K562 (cell line): ENCODE results near the gene ENTREP3. TPM values are rescaled to one million over a fixed set of nuclear protein-coding genes. Genes with fewer than 3 reads are reported as not detected.

ENCODE experiments used
- CHD4 ChIP-seq: fragments of 200-600 bp; sonication (generic); IDR thresholded peaks from 3 replicates; pipeline ENCODE4 v1.6.1; 2012; ENCODE audit warnings: low read depth, mild to moderate bottlenecking, mixed read lengths, low read length, inconsistent platforms; ENCODE audit not compliant: insufficient read depth, insufficient replicate concordance, poor library complexity, severe bottlenecking
- DPF2 ChIP-seq: fragments of 450-650 bp; IDR thresholded peaks from 2 replicates; pipeline ENCODE4 v1.6.1; 2016
- LARP7 ChIP-seq: fragments of 450-650 bp; IDR thresholded peaks from 2 replicates; pipeline ENCODE4 v1.6.1; 2016
- MBD1 ChIP-seq: fragments of 250-450 bp; sonication (Bioruptor Pico); IDR thresholded peaks from 2 replicates; pipeline ENCODE4 v1.8.0; 2022; ENCODE audit warnings: inconsistent platforms
- MCM5 ChIP-seq: fragments of 450-650 bp; IDR thresholded peaks from 2 replicates; pipeline ENCODE4 v1.6.1; 2016; ENCODE audit warnings: low read depth
- MED1 ChIP-seq: sonication (generic); formaldehyde crosslinking; IDR thresholded peaks from 2 replicates; pipeline ENCODE4 v1.8.1; 2023; ENCODE audit warnings: missing genetic modification reagents, borderline replicate concordance
- NEUROD1 ChIP-seq: fragments of 150-350 bp; IDR thresholded peaks from 2 replicates; pipeline ENCODE4 v1.6.1; 2014; ENCODE audit warnings: borderline replicate concordance, low read length, low read depth; ENCODE audit not compliant: partially characterized antibody
- RBBP5 ChIP-seq: fragments of 200-600 bp; sonication (generic); IDR thresholded peaks from 2 replicates; pipeline ENCODE4 v1.6.1; 2012; ENCODE audit warnings: borderline replicate concordance, mild to moderate bottlenecking, low read length, control low read depth, inconsistent platforms; ENCODE audit not compliant: insufficient read depth, poor library complexity, severe bottlenecking
- SMARCE1 ChIP-seq: fragments of 450-650 bp; IDR thresholded peaks from 2 replicates; pipeline ENCODE4 v1.7.1; 2016; ENCODE audit warnings: mild to moderate bottlenecking
- ZFP1 ChIP-seq: fragments of 450-650 bp; formaldehyde crosslinking; IDR thresholded peaks from 2 replicates; pipeline ENCODE4 v1.4.0; 2020; ENCODE audit warnings: mild to moderate bottlenecking, mixed read lengths
- ZKSCAN3 ChIP-seq: fragments of 250-450 bp; sonication (Bioruptor Pico); IDR thresholded peaks from 2 replicates; pipeline ENCODE4 v1.4.0; 2020
- ZNF124 ChIP-seq: sonication (generic); formaldehyde crosslinking; IDR thresholded peaks from 2 replicates; pipeline ENCODE4 v1.8.1; 2022; ENCODE audit warnings: missing genetic modification reagents
- ZNF217 ChIP-seq: sonication (generic); formaldehyde crosslinking; IDR thresholded peaks from 2 replicates; pipeline ENCODE4 v1.8.0; 2022; ENCODE audit warnings: mild to moderate bottlenecking, missing genetic modification reagents
- ZZZ3 ChIP-seq: fragments of 450-650 bp; IDR thresholded peaks from 2 replicates; pipeline ENCODE4 v1.6.1; 2016; ENCODE audit warnings: antibody characterized with exemption, mild to moderate bottlenecking, moderate library complexity
- polyA plus RNA-seq, 8 experiments: library from polyadenylated mRNA; depleted of rRNA in 4 of 8; stranded (reverse) in 5 of 8; unstranded in 3 of 8; fragments of >200 nt; fragmentation: Nextera tagmentation in 2 of 8; fragmentation: Illumina TruSeq in 1 of 8; extraction: Ambion mirVana in 2 of 8; extraction: Trizol in 1 of 8; gene quantifications; 2 replicates each; pipeline versions ENCODE4 v1.2.1 to v1.2.3, GENCODE V29; 2011 to 2014; ENCODE audit warnings: inconsistent platforms in 1 of 8, missing spikeins in 1 of 8
- total RNA-seq, 7 experiments: library from RNA; depleted of rRNA in 6 of 7; stranded (reverse); fragments of >200 nt in 6 of 7; fragmentation: Illumina TruSeq in 2 of 7; extraction: Trizol in 2 of 7; gene quantifications; 2 replicates each; pipeline versions ENCODE4 v1.2.1 to v1.2.3, GENCODE V29; 2011 to 2021; ENCODE audit warnings: low replicate concordance in 1 of 7
- TF ChIP-seq, protein P1 (sequence below): fragments of 450-650 bp; IDR thresholded peaks from 2 replicates; pipeline ENCODE4 v1.6.1; 2017; ENCODE audit warnings: antibody characterized with exemption, mild to moderate bottlenecking
- TF ChIP-seq, protein P2 (sequence below): fragments of 450-650 bp; formaldehyde crosslinking; IDR thresholded peaks from 2 replicates; pipeline ENCODE4 v1.4.0; 2020; ENCODE audit warnings: mild to moderate bottlenecking, moderate library complexity
- TF ChIP-seq, protein P3 (sequence below): IDR thresholded peaks from 2 replicates; pipeline ENCODE4 v1.6.1; 2014; ENCODE audit warnings: antibody characterized with exemption

The ENTREP3 gene
- total and polyA plus RNA-seq, 9 of the 15 experiments (the other 6 are each of a cell fraction or from before 2014, with no cell fraction given) = 1.9 to 41.8 (median 5.9) TPM

DNA sequence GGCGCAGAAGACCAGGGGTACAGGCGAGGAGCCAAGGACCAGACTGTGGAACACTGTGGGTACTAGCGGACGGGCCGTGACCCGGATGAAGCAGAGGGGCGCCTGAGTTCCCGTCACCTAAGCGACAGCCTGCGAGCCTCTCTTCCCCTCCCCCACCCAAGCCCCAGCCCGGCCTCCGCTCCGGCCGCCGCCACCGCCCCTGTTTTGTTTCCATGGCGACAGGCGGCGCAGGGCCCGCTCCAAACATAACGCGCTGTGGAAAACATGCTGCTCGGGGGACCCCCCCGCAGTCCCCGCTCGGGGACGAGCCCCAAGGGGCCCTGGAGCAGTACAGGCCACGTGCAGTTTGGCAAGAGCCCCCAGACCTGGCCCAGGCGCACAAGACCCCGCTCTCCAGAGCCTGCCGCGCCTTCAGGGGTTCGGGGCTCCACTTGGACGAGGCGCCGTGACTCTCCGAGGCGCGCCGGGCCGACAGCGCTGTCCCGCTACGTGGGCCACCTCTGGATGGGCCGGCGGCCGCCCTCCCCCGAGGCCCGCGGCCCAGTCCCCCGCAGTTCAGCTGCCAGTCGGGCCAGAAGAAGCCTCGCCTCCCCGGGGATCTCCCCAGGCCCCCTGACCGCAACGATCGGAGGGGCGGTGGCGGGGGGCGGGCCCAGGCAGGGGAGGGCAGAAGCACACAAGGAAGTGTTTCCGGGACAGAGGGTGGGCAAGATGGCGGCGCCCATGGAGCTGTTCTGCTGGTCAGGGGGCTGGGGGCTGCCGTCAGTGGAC, 46.6 kb downstream of the ENTREP3 start, which contains the start of gene MTX1 (continued):
- TF ChIP-seq, protein P1, sequence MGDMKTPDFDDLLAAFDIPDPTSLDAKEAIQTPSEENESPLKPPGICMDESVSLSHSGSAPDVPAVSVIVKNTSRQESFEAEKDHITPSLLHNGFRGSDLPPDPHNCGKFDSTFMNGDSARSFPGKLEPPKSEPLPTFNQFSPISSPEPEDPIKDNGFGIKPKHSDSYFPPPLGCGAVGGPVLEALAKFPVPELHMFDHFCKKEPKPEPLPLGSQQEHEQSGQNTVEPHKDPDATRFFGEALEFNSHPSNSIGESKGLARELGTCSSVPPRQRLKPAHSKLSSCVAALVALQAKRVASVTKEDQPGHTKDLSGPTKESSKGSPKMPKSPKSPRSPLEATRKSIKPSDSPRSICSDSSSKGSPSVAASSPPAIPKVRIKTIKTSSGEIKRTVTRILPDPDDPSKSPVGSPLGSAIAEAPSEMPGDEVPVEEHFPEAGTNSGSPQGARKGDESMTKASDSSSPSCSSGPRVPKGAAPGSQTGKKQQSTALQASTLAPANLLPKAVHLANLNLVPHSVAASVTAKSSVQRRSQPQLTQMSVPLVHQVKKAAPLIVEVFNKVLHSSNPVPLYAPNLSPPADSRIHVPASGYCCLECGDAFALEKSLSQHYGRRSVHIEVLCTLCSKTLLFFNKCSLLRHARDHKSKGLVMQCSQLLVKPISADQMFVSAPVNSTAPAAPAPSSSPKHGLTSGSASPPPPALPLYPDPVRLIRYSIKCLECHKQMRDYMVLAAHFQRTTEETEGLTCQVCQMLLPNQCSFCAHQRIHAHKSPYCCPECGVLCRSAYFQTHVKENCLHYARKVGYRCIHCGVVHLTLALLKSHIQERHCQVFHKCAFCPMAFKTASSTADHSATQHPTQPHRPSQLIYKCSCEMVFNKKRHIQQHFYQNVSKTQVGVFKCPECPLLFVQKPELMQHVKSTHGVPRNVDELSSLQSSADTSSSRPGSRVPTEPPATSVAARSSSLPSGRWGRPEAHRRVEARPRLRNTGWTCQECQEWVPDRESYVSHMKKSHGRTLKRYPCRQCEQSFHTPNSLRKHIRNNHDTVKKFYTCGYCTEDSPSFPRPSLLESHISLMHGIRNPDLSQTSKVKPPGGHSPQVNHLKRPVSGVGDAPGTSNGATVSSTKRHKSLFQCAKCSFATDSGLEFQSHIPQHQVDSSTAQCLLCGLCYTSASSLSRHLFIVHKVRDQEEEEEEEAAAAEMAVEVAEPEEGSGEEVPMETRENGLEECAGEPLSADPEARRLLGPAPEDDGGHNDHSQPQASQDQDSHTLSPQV = 0 out of 2 replicates have a peak, but pooled peaks have one; percentile 33
- TF ChIP-seq ZFP1 (CRISPR knock-in tag) (no peak), RBBP5 (peak; percentile 31), ZNF217 (CRISPR knock-in tag) (no peak), MED1 (CRISPR knock-in tag) (no peak), LARP7 (no peak), NEUROD1 (peak; percentile 90), SMARCE1 (0 out of 2 replicates have a peak, but pooled peaks have one; percentile 37), DPF2 (peak; percentile 50; the same call in 1 of the 2 replicates), MBD1 (no peak), CHD4 (no peak), ZKSCAN3 (no peak), ZNF124 (no peak), MCM5 (no peak), ZZZ3 (no peak)
- TF ChIP-seq, protein P2, sequence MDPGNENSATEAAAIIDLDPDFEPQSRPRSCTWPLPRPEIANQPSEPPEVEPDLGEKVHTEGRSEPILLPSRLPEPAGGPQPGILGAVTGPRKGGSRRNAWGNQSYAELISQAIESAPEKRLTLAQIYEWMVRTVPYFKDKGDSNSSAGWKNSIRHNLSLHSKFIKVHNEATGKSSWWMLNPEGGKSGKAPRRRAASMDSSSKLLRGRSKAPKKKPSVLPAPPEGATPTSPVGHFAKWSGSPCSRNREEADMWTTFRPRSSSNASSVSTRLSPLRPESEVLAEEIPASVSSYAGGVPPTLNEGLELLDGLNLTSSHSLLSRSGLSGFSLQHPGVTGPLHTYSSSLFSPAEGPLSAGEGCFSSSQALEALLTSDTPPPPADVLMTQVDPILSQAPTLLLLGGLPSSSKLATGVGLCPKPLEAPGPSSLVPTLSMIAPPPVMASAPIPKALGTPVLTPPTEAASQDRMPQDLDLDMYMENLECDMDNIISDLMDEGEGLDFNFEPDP = no peak
- TF ChIP-seq, protein P3, sequence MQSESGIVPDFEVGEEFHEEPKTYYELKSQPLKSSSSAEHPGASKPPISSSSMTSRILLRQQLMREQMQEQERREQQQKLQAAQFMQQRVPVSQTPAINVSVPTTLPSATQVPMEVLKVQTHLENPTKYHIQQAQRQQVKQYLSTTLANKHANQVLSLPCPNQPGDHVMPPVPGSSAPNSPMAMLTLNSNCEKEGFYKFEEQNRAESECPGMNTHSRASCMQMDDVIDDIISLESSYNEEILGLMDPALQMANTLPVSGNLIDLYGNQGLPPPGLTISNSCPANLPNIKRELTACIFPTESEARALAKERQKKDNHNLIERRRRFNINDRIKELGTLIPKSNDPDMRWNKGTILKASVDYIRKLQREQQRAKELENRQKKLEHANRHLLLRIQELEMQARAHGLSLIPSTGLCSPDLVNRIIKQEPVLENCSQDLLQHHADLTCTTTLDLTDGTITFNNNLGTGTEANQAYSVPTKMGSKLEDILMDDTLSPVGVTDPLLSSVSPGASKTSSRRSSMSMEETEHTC = no peak
